Astrocyte (in vitro differentiated cells and primary cell): ENCODE results near the gene ATF7. TPM values are rescaled to one million over a fixed set of nuclear protein-coding genes. Genes with fewer than 3 reads are reported as not detected.
A peak's percentile ranks its signal among the peaks of the same experiment; 100 is the strongest.

Experiments
- DNase-seq: peaks from one replicate; pipeline ENCODE4 v3.0.0-alpha.2; 2010; ENCODE audit warnings: low read depth
- FAIRE-seq: peaks from 2 replicates; lab custom pipeline; 2011; peaks lifted over from hg19 to GRCh38; lab: Jason Lieb, UNC
- H2AFZ ChIP-seq: 2 replicates; pipeline ENCODE4 v1.6.0; 2012; ENCODE audit warnings: low read depth, low read length, inconsistent platforms
- H3K27ac ChIP-seq: 2 replicates; pipeline ENCODE4 v1.5.1; 2011; ENCODE audit warnings: low read depth, low read length, inconsistent platforms
- H3K27me3 ChIP-seq: 2 replicates; pipeline ENCODE4 v1.6.0; 2011; ENCODE audit warnings: low read length, inconsistent platforms; ENCODE audit not compliant: insufficient read depth
- H3K36me3 ChIP-seq: 2 replicates; pipeline ENCODE4 v1.5.1; 2011; ENCODE audit warnings: low read length, inconsistent platforms; ENCODE audit not compliant: insufficient read depth
- H3K4me1 ChIP-seq: 2 replicates; pipeline ENCODE4 v1.5.1; 2011; ENCODE audit warnings: low read length, inconsistent platforms; ENCODE audit not compliant: insufficient read depth
- H3K4me2 ChIP-seq: 2 replicates; pipeline ENCODE4 v1.6.0; 2012; ENCODE audit warnings: low read length, inconsistent platforms
- H3K4me3 ChIP-seq: 2 replicates; pipeline ENCODE4 v1.5.1; 2011; ENCODE audit warnings: low read depth, mild to moderate bottlenecking, low read length, inconsistent platforms; ENCODE audit not compliant: insufficient read depth
- H3K79me2 ChIP-seq: 2 replicates; pipeline ENCODE4 v1.6.0; 2012; ENCODE audit warnings: mild to moderate bottlenecking, low read length, inconsistent platforms; ENCODE audit not compliant: insufficient read depth
- H3K9ac ChIP-seq: 2 replicates; pipeline ENCODE4 v1.6.0; 2012; ENCODE audit warnings: mild to moderate bottlenecking, low read length, inconsistent platforms
- H3K9me3 ChIP-seq: 2 replicates; pipeline ENCODE4 v1.5.1; 2012; ENCODE audit warnings: low read depth, mild to moderate bottlenecking, low read length, inconsistent platforms; ENCODE audit not compliant: insufficient read depth
- H4K20me1 ChIP-seq: 2 replicates; pipeline ENCODE4 v1.6.0; 2012; ENCODE audit warnings: low read length, inconsistent platforms; ENCODE audit not compliant: insufficient read depth
- H3K27ac Mint-ChIP-seq: one replicate; pipeline ENCODE4 v1.8.0; 2021; ENCODE audit warnings: mild to moderate bottlenecking, mixed read lengths; ENCODE audit not compliant: unreplicated experiment
- H3K27me3 Mint-ChIP-seq: one replicate; pipeline ENCODE4 v1.8.0; 2021; ENCODE audit warnings: low read depth, mixed read lengths; ENCODE audit not compliant: unreplicated experiment
- H3K36me3 Mint-ChIP-seq: one replicate; pipeline ENCODE4 v1.8.0; 2021; ENCODE audit warnings: low read depth, mixed read lengths; ENCODE audit not compliant: unreplicated experiment
- H3K4me1 Mint-ChIP-seq: one replicate; pipeline ENCODE4 v1.8.0; 2021; ENCODE audit warnings: low read depth, mixed read lengths; ENCODE audit not compliant: unreplicated experiment
- H3K4me3 Mint-ChIP-seq: one replicate; pipeline ENCODE4 v1.8.0; 2021; ENCODE audit warnings: mild to moderate bottlenecking, moderate library complexity, mixed read lengths; ENCODE audit not compliant: unreplicated experiment
- H3K9me3 Mint-ChIP-seq: one replicate; pipeline ENCODE4 v1.8.0; 2021; ENCODE audit warnings: mild to moderate bottlenecking, mixed read lengths; ENCODE audit not compliant: unreplicated experiment
- CTCF ChIP-seq: IDR thresholded peaks from 2 replicates; pipeline ENCODE4 v1.5.1; 2011; ENCODE audit warnings: low read depth, mild to moderate bottlenecking, inconsistent platforms, low read length, moderate library complexity; ENCODE audit not compliant: insufficient read depth
- EZH2 ChIP-seq: IDR thresholded peaks from 2 replicates; pipeline ENCODE4 v1.6.1; 2012; ENCODE audit warnings: mild to moderate bottlenecking, low read length, inconsistent platforms; ENCODE audit not compliant: insufficient read depth
- total RNA-seq: library from RNA; stranded (reverse); gene quantifications from 2 replicates; pipeline ENCODE4 v1.2.1, GENCODE V29; 2021

ATF7 gene
- total RNA-seq, 1 donor from 2014 or later: 38.3 TPM

GRCh38 chr12:53462935-53463334, 163.2 kb downstream of the ATF7 start:
- TF ChIP-seq EZH2 (no peak), CTCF (no peak)
- H3K27ac Mint-ChIP-seq: peak overlapping the region; percentile 7
- Histone ChIP-seq H3K4me2 (no peak overlapping the region), H4K20me1 (peaks cover 100% of the 10 kb centered on the region), H3K79me2 (peaks cover 100% of the 10 kb centered on the region), H2AFZ (no peak overlapping the region), H3K9me3 (no peaks in the 10 kb centered on the region), H3K27me3 (no peaks in the 10 kb centered on the region), H3K4me3 (no peak overlapping the region), H3K4me1 (no peaks in the 10 kb centered on the region), H3K36me3 (peaks cover 92% of the 10 kb centered on the region), H3K9ac (no peak overlapping the region), H3K27ac (no peak overlapping the region)
- peaks cover 42% of the 10 kb centered on the region for H3K36me3 Mint-ChIP-seq
- no peak overlapping the region for H3K4me3 Mint-ChIP-seq
- FAIRE-seq (no peak), DNase-seq (no peak)
- no peaks in the 10 kb centered on the region for H3K9me3 Mint-ChIP-seq
- no peaks in the 10 kb centered on the region for H3K27me3 Mint-ChIP-seq
- peaks cover 55% of the 10 kb centered on the region for H3K4me1 Mint-ChIP-seq

GRCh38 chr12:53461591-53461990, 164.6 kb downstream of the ATF7 start:
- H3K27ac ChIP-seq: no peak overlapping the region
- Mint-ChIP-seq H3K4me3 (no peak overlapping the region), H3K36me3 (peaks cover 36% of the 10 kb centered on the region), H3K27me3 (no peaks in the 10 kb centered on the region), H3K9me3 (no peaks in the 10 kb centered on the region), H3K27ac (no peak overlapping the region), H3K4me1 (peaks cover 47% of the 10 kb centered on the region)
- DNase-seq: no peak
- no peak for FAIRE-seq
- no peak overlapping the region for H3K9ac ChIP-seq
- peaks cover 100% of the 10 kb centered on the region for H4K20me1 ChIP-seq
- no peak overlapping the region for H3K4me3 ChIP-seq
- H3K27me3 ChIP-seq: no peaks in the 10 kb centered on the region
- TF ChIP-seq EZH2 (no peak), CTCF (no peak)
- H3K9me3 ChIP-seq: no peaks in the 10 kb centered on the region
- H3K36me3 ChIP-seq: peaks cover 91% of the 10 kb centered on the region
- no peaks in the 10 kb centered on the region for H3K4me1 ChIP-seq
- H3K4me2 ChIP-seq: no peak overlapping the region
- H2AFZ ChIP-seq: no peak overlapping the region
- peaks cover 100% of the 10 kb centered on the region for H3K79me2 ChIP-seq

GRCh38 chr12:53461059-53461458, 165.1 kb downstream of the ATF7 start:
- H3K27me3 Mint-ChIP-seq: no peaks in the 10 kb centered on the region
- FAIRE-seq (no peak), DNase-seq (no peak)
- H3K36me3 ChIP-seq: peaks cover 91% of the 10 kb centered on the region
- no peak overlapping the region for H3K4me2 ChIP-seq
- H3K4me3 Mint-ChIP-seq: peak overlapping the region; percentile 30
- H3K9me3 Mint-ChIP-seq: no peaks in the 10 kb centered on the region
- H3K4me3 ChIP-seq: no peak overlapping the region
- H3K4me1 Mint-ChIP-seq: peaks cover 42% of the 10 kb centered on the region
- no peaks in the 10 kb centered on the region for H3K4me1 ChIP-seq
- H3K9me3 ChIP-seq: no peaks in the 10 kb centered on the region
- no peak overlapping the region for H2AFZ ChIP-seq
- peaks cover 100% of the 10 kb centered on the region for H3K79me2 ChIP-seq
- H3K9ac ChIP-seq: peak overlapping the region; percentile 5
- H3K27ac ChIP-seq: no peak overlapping the region
- TF ChIP-seq CTCF (no peak), EZH2 (no peak)
- peak overlapping the region; percentile 55 for H3K27ac Mint-ChIP-seq
- no peaks in the 10 kb centered on the region for H3K27me3 ChIP-seq
- peaks cover 100% of the 10 kb centered on the region for H4K20me1 ChIP-seq
- H3K36me3 Mint-ChIP-seq: peaks cover 33% of the 10 kb centered on the region
